ENCODE results near the gene PATE1. TPM values are rescaled to one million over a fixed set of nuclear protein-coding genes. Genes with fewer than 3 reads are reported as not detected.
"Not testable (repeated sequence)": the region's sequence is repeated elsewhere in the genome, so short reads cannot be mapped to it uniquely, and the experiment has no call there.

Gene PATE1, protein sequence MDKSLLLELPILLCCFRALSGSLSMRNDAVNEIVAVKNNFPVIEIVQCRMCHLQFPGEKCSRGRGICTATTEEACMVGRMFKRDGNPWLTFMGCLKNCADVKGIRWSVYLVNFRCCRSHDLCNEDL
- not detected for polyA plus RNA-seq (2013, experiment 1 of 2)
- polyA plus RNA-seq (2013, experiment 2 of 2): not detected

DNA sequence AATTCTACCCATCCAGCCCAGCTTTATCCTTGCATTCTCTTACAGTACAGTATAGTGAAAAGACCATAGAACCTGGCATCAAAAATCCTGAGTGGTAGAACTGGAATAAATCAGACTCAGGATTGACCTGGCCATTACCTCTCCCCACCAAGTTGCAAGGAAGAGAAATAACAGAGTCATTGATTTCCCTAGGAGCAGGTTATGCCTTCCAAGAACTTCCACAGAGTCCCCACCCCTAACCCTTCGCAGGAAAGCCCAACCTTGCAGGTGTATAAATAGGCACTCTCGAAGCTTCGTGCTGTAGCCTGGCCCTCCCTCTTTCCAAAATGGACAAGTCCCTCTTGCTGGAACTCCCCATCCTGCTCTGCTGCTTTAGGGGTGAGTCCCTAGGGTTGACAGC, at the start of gene PATE1:
PATE1 (plus strand) TSS at position 301 of the 400 bp plus-strand sequence; CDS start at position 327, 26 bp downstream.
- WGBS: 81% methylated on average over 3 of the region's 3 CpGs
- no peaks in the 10 kb centered on the region for H3K4me1 ChIP-seq (ENCODE audit: control insufficient read depth, insufficient read depth, low read depth, low read length)
- no peak within 1 kb of the TSS for H2AK5ac ChIP-seq (ENCODE audit: low read length, severe bottlenecking)
- no peak within 1 kb of the TSS for H2BK120ac ChIP-seq (ENCODE audit: low read depth, low read length)
- no peak within 1 kb of the TSS for H2AFZ ChIP-seq (ENCODE audit: low read depth, low read length)
- no peak within 1 kb of the TSS for H3K9ac ChIP-seq (ENCODE audit: low read length)
- no peak within 1 kb of the TSS for H3K14ac ChIP-seq (ENCODE audit: low read length in 2 of 2)
- no peak within 1 kb of the TSS for H2BK12ac ChIP-seq (ENCODE audit: low read length in 2 of 2)
- H3K27me3 ChIP-seq (ENCODE audit: control insufficient read depth in 1 of 2, insufficient read depth in 1 of 2, low read length in 2 of 2): peaks cover 22 to 36% of the 10 kb centered on the region in 2 experiments
- no peak within 1 kb of the TSS for H2BK15ac ChIP-seq (ENCODE audit: low read depth, poor library complexity, severe bottlenecking)
- no peak within 1 kb of the TSS for H3K23ac ChIP-seq (ENCODE audit: low read length in 2 of 2)
- H2BK5ac ChIP-seq (ENCODE audit: low read depth, low read length, poor library complexity, severe bottlenecking): no peak within 1 kb of the TSS
- no peaks in the 10 kb centered on the region for H3K9me3 ChIP-seq (ENCODE audit: control insufficient read depth, low read length)
- H3K27ac ChIP-seq (ENCODE audit: low read length, poor library complexity, severe bottlenecking): no peak within 1 kb of the TSS
- H3K36me3 ChIP-seq (ENCODE audit: control insufficient read depth in 1 of 2, insufficient read depth in 2 of 2, low read depth in 1 of 2, low read length in 2 of 2): no peaks in the 10 kb centered on the region
- H4K8ac ChIP-seq (ENCODE audit: low read length): no peak within 1 kb of the TSS
- H3K4ac ChIP-seq (ENCODE audit: low read depth in 1 of 2, low read length in 2 of 2): no peak within 1 kb of the TSS
- no peak for DNase-seq
- no peak within 1 kb of the TSS for H3K4me2 ChIP-seq (ENCODE audit: low read length, poor library complexity, severe bottlenecking)
- no peak within 1 kb of the TSS for H3K4me3 ChIP-seq (ENCODE audit: insufficient read depth in 1 of 2, low read depth in 1 of 2, low read length in 2 of 2)
- no peak within 1 kb of the TSS for H3K18ac ChIP-seq (ENCODE audit: low read depth in 1 of 2, low read length in 2 of 2)
- H3K79me1 ChIP-seq (replicated peaks; ENCODE audit: low read length, poor library complexity, severe bottlenecking): no peaks in the 10 kb centered on the region
- no peak within 1 kb of the TSS for H4K91ac ChIP-seq (ENCODE audit: low read length)

- Histone ChIP-seq H3K9me3 (ENCODE audit: control insufficient read depth, low read length) (peaks cover 2% of the 10 kb centered on the region), H3K4me3 (ENCODE audit: insufficient read depth in 1 of 2, low read depth in 1 of 2, low read length in 2 of 2) (no peak overlapping the region), H2BK5ac (ENCODE audit: low read depth, low read length, poor library complexity, severe bottlenecking) (no peak overlapping the region), H2AK5ac (ENCODE audit: low read length, severe bottlenecking) (no peak overlapping the region), H4K8ac (ENCODE audit: low read length) (no peak overlapping the region), H2AFZ (ENCODE audit: low read depth, low read length) (no peak overlapping the region), H3K14ac (ENCODE audit: low read length in 2 of 2) (no peak overlapping the region), H2BK120ac (ENCODE audit: low read depth, low read length) (no peak overlapping the region), H3K18ac (ENCODE audit: low read depth in 1 of 2, low read length in 2 of 2) (no peak overlapping the region), H3K4me1 (ENCODE audit: control insufficient read depth, insufficient read depth, low read depth, low read length) (peaks cover 4% of the 10 kb centered on the region), H3K23ac (ENCODE audit: low read length in 2 of 2) (no peak overlapping the region), H3K79me1 (replicated peaks; ENCODE audit: low read length, poor library complexity, severe bottlenecking) (no peaks in the 10 kb centered on the region), H3K4me2 (ENCODE audit: low read length, poor library complexity, severe bottlenecking) (no peak overlapping the region), H2BK12ac (ENCODE audit: low read length in 2 of 2) (no peak overlapping the region), H3K27ac (ENCODE audit: low read length, poor library complexity, severe bottlenecking) (no peak overlapping the region), H4K91ac (ENCODE audit: low read length) (no peak overlapping the region), H3K4ac (ENCODE audit: low read depth in 1 of 2, low read length in 2 of 2) (no peak overlapping the region), H2BK15ac (ENCODE audit: low read depth, poor library complexity, severe bottlenecking) (no peak overlapping the region), H3K36me3 (ENCODE audit: control insufficient read depth in 1 of 2, insufficient read depth in 2 of 2, low read depth in 1 of 2, low read length in 2 of 2) (no peaks in the 10 kb centered on the region), H3K27me3 (ENCODE audit: control insufficient read depth in 1 of 2, insufficient read depth in 1 of 2, low read length in 2 of 2) (peaks cover 0 to 3% of the 10 kb centered on the region in 2 experiments), H3K9ac (ENCODE audit: low read length) (no peak overlapping the region)
- WGBS: 84% methylated on average over 3 of the region's 6 CpGs
- no peak for DNase-seq
These were observed 45.0 kb upstream of the PATE1 start for GRCh38 chr11:125701018-125701610.

DNA sequence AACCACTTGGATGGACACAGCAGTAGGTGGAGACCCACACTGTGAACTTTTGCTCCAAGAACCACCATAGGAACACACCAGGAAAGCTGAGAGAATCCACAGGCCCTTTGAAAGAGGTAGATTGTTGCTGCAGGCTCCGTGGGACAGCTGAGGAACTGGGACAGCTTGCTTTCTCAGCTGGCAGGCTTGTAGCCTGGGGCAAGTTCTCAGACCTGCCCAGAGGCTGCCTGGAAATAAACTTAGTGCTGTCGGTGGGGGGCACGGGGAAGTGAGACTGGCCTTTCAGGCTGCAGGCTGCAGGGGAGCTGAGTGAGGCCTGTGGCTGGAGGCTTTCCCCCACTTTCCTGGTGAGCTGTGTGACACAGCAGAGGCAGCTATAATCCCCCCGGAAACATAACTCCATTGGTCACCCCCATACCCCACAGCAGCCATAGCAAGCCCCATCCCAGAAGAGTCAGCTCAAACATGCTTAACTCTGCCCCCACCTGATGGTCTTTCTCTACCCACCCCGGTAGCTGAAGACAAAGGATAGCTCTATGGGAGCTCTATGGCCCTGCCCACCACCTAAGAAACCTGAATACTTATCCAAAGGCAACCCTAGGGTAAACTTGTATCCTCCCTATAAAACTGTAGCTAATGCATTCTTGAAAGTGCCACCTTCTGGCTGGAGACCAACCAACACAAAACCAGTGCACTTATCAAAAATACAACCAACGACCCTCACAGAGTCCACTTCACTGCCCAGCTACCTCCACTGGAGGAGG, 44.0 kb upstream of the PATE1 start:
- Histone ChIP-seq H3K36me3 (ENCODE audit: control insufficient read depth in 1 of 2, insufficient read depth in 2 of 2, low read depth in 1 of 2, low read length in 2 of 2) (no peaks in the 10 kb centered on the region), H3K27me3 (ENCODE audit: control insufficient read depth in 1 of 2, insufficient read depth in 1 of 2, low read length in 2 of 2) (peaks cover 0 to 3% of the 10 kb centered on the region in 2 experiments), H2AFZ (ENCODE audit: low read depth, low read length) (no peak overlapping the region), H3K27ac (ENCODE audit: low read length, poor library complexity, severe bottlenecking) (no peak overlapping the region), H3K4me1 (ENCODE audit: control insufficient read depth, insufficient read depth, low read depth, low read length) (peaks cover 4% of the 10 kb centered on the region), H3K9ac (ENCODE audit: low read length) (no peak overlapping the region), H3K4me3 (ENCODE audit: insufficient read depth in 1 of 2, low read depth in 1 of 2, low read length in 2 of 2) (no peak overlapping the region), H2BK15ac (ENCODE audit: low read depth, poor library complexity, severe bottlenecking) (no peak overlapping the region), H2AK5ac (ENCODE audit: low read length, severe bottlenecking) (no peak overlapping the region), H3K79me1 (replicated peaks; ENCODE audit: low read length, poor library complexity, severe bottlenecking) (no peaks in the 10 kb centered on the region), H3K23ac (ENCODE audit: low read length in 2 of 2) (no peak overlapping the region), H2BK120ac (ENCODE audit: low read depth, low read length) (no peak overlapping the region), H3K18ac (ENCODE audit: low read depth in 1 of 2, low read length in 2 of 2) (no peak overlapping the region), H4K91ac (ENCODE audit: low read length) (no peak overlapping the region), H3K14ac (ENCODE audit: low read length in 2 of 2) (no peak overlapping the region), H3K9me3 (ENCODE audit: control insufficient read depth, low read length) (peaks cover 2% of the 10 kb centered on the region), H3K4ac (ENCODE audit: low read depth in 1 of 2, low read length in 2 of 2) (no peak overlapping the region), H4K8ac (ENCODE audit: low read length) (no peak overlapping the region), H2BK12ac (ENCODE audit: low read length in 2 of 2) (no peak overlapping the region), H3K4me2 (ENCODE audit: low read length, poor library complexity, severe bottlenecking) (no peak overlapping the region), H2BK5ac (ENCODE audit: low read depth, low read length, poor library complexity, severe bottlenecking) (no peak overlapping the region)
- DNase-seq: no peak
- 46% methylated on average over 6 of the region's 6 CpGs for WGBS

GRCh38 chr11:125704686-125705085, 41.4 kb upstream of the PATE1 start:
- not testable (repeated sequence) for H3K23ac ChIP-seq (ENCODE audit: low read length in 2 of 2); H3K9me3 ChIP-seq (ENCODE audit: control insufficient read depth, low read length); H2BK120ac ChIP-seq (ENCODE audit: low read depth, low read length); H3K79me1 ChIP-seq (replicated peaks; ENCODE audit: low read length, poor library complexity, severe bottlenecking); H3K27ac ChIP-seq (ENCODE audit: low read length, poor library complexity, severe bottlenecking); H3K36me3 ChIP-seq (ENCODE audit: control insufficient read depth in 1 of 2, insufficient read depth in 2 of 2, low read depth in 1 of 2, low read length in 2 of 2); H3K18ac ChIP-seq (ENCODE audit: low read depth in 1 of 2, low read length in 2 of 2); H4K8ac ChIP-seq (ENCODE audit: low read length); H2BK12ac ChIP-seq (ENCODE audit: low read length in 2 of 2); H2BK5ac ChIP-seq (ENCODE audit: low read depth, low read length, poor library complexity, severe bottlenecking); H3K4me1 ChIP-seq (ENCODE audit: control insufficient read depth, insufficient read depth, low read depth, low read length); DNase-seq; H3K4ac ChIP-seq (ENCODE audit: low read depth in 1 of 2, low read length in 2 of 2); H4K91ac ChIP-seq (ENCODE audit: low read length); H3K4me2 ChIP-seq (ENCODE audit: low read length, poor library complexity, severe bottlenecking); H2AK5ac ChIP-seq (ENCODE audit: low read length, severe bottlenecking); H2AFZ ChIP-seq (ENCODE audit: low read depth, low read length); H3K14ac ChIP-seq (ENCODE audit: low read length in 2 of 2); H2BK15ac ChIP-seq (ENCODE audit: low read depth, poor library complexity, severe bottlenecking); H3K27me3 ChIP-seq (ENCODE audit: control insufficient read depth in 1 of 2, insufficient read depth in 1 of 2, low read length in 2 of 2); H3K9ac ChIP-seq (ENCODE audit: low read length); H3K4me3 ChIP-seq (ENCODE audit: insufficient read depth in 1 of 2, low read depth in 1 of 2, low read length in 2 of 2)
- 87% methylated on average over 10 of the region's 24 CpGs for whole genome bisulfite sequencing
